ENCODE measurements around the gene DRC1. TPM values are rescaled to one million over a fixed set of nuclear protein-coding genes. Genes with fewer than 3 reads are reported as not detected.

DRC1 gene
- total RNA-seq, 2 donors from 2014 or later = not detected

- ATAC-seq = no peak
- intact Hi-C loops (cut with DNase I, micrococcal nuclease) = no loop called here
- DNase-seq = no peak
Measured at GRCh38 chr2:26435106-26435505, 33.4 kb downstream of the DRC1 start.

DNA sequence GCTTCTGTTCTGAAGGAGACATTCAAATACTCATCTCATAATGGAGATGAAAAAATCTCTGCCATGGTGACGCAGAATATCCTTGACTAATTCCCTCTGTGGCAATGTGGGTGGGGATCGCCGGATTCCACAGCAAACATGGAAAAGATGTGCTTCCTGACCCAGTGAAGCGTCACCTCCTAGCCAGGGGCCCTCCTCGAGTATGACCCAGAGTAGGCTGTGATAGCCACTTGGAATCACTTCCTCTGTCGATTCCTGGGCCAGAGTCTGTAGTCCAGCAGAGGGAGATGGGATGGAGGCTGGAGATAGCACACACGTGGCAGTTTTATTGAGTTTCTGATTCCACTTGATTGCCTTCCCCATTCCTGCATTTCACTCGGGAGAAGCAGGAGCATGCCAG lies 36.8 kb downstream of the DRC1 start:
- intact Hi-C loops (cut with DNase I, micrococcal nuclease) = no loop called here
- ATAC-seq (peak; percentile 79), DNase-seq (no peak)

- ATAC-seq = no peak
- intact Hi-C loops (cut with DNase I, micrococcal nuclease) = no loop called here
Measured at GRCh38 chr2:26438926-26439325, 37.2 kb downstream of the DRC1 start.

DNA sequence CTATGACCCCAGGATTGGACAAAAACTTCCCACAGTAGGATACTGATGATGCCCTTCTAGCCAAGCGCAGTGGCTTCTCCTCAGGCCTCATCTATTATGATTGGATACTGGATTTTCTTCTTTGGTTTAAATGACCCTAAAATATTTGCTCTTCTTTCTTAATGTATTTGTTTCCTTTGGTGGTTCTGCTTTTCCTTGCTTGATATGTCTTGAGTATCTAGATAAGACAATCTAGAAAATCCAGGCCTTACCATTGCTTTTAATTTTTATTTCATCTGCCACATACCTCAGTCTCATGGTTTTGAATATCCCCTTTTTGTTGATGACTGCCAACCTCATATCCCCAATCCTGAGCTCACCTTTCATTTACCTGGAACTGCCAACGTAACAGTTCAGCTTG lies 40.6 kb downstream of the DRC1 start:
- DNase-seq = no peak
- no peak for ATAC-seq
- intact Hi-C loops (cut with DNase I, micrococcal nuclease) = no loop called here

More at GRCh38 chr2:26438926-26439325, 37.2 kb downstream of the DRC1 start:
- no peak for DNase-seq

DNA sequence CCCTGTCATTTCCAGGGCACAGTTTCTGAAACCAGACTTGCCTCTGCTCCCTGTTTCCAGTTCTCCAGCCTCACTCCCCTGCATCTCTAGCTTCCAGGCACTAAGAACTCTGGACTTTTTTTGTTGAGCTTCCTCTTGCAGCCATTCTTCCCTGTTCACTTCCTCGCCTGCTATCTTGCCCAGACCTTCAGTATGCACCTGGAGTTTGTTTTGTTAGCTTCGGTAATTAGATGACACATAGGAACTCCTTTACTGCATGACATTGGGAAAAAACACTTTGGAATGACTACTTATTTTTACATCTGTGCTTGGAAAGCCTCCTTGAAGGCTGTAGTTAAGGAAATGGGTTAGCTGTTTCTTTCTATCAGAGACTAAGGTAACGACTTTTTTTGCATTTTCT lies 41.0 kb downstream of the DRC1 start:
- ATAC-seq (peak; percentile 55), DNase-seq (no peak)
- intact Hi-C loops (cut with DNase I, micrococcal nuclease) = no loop called here

DNA sequence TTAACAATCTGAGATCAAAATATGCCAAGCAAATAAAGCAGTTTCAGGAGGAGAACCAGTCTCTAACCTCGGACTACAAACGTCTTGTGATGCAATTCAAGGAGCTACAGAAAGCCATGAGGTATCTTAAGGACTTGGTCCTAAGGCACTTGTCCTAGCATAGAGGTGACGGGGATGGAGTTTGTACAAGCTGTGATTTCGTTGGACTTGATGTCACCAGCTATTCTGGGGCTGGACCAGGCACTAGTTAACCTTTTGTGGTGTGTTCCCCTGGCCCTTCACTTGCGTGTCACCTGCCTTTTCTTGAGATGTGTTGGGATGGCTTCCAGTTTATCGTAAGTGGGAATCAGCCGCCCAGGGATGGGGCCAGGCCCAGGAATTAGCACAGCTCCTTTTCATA lies 42.5 kb downstream of the DRC1 start:
- DNase-seq = no peak
- intact Hi-C loops (cut with DNase I, micrococcal nuclease) = no loop called here

DNA sequence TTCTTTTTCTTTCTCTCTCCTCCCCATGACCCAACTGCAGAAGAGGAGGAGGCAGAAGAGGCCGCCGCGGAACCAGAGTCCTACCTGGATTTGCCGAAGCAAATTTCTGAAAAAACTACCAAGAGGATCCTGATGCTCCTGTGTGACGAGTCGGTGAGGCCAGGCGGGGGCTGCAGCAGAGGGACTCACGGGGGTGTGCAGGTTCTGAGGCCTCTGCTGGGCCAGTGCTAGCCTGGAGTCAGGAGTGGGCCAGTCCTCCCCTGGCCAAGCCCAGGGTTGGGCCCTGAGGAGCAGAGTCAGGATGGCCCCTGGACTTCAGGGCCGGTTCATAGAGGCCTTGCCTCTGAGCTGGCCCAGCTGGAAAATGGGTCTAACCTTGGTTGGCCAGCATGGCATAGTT lies 46.9 kb downstream of the DRC1 start:
- intact Hi-C loops (cut with DNase I, micrococcal nuclease) = no loop called here
- DNase-seq (no peak), ATAC-seq (no peak)

More for the DNA sequence above, 42.5 kb downstream of the DRC1 start:
- no peak for ATAC-seq

GRCh38 chr2:26449278-26450030 lies 47.7 kb downstream of the DRC1 start:
- DNase-seq (no peak), ATAC-seq (no peak)
- intact Hi-C loops (cut with DNase I, micrococcal nuclease) = no loop called here

DNA sequence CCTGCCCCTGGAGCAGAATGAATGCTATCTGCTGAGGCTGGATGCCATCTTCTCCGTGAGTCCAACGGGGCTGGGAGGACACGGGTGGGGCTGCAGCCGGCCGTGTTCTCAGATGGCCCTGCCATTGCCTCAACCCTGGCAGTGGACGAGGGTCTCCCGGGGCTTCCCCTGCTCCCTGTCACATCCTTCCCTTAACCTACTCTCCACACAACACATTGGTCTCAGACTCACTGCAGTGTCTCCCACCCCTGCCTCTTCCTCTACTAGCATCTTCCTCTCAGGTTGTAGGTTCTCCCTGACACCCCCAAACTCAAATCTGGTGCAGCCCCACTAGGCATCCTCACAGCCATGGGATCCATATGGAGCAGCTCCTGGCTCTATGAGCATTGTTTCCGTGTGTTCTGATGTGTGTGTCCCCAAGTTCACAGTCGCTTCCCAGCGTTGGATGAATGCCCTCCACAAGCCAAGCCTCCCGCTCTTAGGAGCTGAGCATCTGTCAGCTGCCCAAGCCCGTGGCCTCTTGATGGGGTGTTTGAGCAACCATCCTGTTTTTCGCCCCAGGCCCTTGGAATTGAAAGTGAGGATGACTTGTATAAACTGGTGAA lies 48.4 kb downstream of the DRC1 start:
- no peak for ATAC-seq
- intact Hi-C loops (cut with DNase I, micrococcal nuclease) = no loop called here

GRCh38 chr2:26451700-26452099 lies 50.0 kb downstream of the DRC1 start:
- intact Hi-C loops (cut with DNase I, micrococcal nuclease) = no loop called here
- no peak for ATAC-seq
- DNase-seq = no peak

More for the DNA sequence above, 48.4 kb downstream of the DRC1 start:
- DNase-seq = no peak

DNA sequence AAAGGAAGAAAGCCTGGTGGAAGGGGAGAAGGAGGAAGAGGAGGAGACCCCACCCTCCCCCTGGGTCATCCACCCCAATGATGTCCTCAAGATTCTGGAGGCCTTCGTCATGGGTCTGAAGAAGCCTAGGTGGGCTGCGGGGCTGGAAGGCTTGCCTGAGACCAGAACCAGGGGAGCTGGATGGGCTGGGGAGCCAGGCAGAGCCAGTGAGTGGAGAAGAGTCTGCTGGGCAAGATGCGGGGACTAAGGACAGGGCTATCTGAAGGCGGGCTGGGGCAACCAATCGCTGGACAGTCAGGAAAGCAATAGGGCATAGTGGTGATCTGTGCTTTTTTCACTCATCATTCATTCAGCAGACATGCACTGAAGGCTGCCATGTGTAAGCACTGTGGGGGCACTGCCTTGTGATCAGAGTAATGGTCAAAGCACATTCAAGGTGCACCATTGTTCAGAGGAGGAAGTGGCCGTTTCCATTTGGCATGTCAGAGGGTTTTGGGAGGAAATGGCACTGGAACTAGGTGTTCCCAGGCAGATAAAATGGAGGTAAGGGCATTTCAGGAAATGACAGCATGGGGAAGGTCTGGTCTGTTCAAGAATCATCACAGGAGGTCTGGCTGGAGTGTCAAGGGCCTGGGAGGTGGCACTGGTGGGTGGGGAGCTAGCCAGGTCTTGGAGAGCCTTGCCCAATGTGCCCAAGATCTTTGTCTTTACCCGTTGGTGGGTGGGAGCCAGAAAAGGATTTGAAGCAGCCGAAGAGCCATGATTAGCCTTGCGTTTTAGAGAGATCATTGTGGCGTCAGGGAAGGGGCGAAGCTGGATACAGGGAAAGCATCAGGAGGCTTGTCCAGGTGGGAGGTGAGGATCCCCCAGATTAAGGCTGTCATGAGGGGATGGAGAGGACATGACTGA lies 52.0 kb downstream of the DRC1 start:
- DNase-seq (no peak), ATAC-seq (no peak)
- intact Hi-C loops (cut with DNase I, micrococcal nuclease) = no loop called here

- DNase-seq (no peak), ATAC-seq (no peak)
- intact Hi-C loops (cut with DNase I, micrococcal nuclease) = no loop called here
Measured at GRCh38 chr2:26454561-26455001, 52.9 kb downstream of the DRC1 start.

DNA sequence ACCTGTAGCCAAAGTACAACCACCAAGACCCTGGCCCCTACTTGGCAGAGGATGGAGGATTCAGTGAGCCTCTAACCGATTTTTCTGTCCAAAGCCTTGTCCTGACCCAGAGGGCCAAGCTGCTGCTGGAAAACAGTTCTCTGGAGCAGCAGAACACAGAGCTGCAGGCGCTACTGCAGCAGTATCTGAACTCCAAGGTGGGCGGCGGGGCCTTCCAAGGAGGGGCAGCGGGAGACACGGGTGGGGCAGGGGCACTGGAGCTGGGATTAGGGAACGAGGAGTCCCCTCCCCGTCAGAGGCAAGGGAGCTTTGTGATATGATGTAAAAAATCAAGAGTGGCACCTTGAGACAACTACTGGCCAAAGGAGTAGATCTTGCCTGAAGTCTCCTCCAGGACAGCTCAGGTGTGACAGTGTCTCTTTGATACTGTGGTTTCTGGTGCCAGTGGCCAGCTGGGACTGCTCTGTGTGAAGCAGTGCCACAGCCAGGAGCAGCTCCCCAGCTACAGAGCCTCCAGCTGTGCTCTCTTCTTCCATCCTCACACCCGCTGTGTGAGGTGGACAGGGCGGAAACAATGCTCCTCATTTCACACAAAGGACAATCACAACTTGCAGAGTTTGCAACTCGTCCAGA lies 53.4 kb downstream of the DRC1 start:
- intact Hi-C loops (cut with DNase I, micrococcal nuclease) = no loop called here
- peak; percentile 10 for ATAC-seq
- no peak for DNase-seq

DNA sequence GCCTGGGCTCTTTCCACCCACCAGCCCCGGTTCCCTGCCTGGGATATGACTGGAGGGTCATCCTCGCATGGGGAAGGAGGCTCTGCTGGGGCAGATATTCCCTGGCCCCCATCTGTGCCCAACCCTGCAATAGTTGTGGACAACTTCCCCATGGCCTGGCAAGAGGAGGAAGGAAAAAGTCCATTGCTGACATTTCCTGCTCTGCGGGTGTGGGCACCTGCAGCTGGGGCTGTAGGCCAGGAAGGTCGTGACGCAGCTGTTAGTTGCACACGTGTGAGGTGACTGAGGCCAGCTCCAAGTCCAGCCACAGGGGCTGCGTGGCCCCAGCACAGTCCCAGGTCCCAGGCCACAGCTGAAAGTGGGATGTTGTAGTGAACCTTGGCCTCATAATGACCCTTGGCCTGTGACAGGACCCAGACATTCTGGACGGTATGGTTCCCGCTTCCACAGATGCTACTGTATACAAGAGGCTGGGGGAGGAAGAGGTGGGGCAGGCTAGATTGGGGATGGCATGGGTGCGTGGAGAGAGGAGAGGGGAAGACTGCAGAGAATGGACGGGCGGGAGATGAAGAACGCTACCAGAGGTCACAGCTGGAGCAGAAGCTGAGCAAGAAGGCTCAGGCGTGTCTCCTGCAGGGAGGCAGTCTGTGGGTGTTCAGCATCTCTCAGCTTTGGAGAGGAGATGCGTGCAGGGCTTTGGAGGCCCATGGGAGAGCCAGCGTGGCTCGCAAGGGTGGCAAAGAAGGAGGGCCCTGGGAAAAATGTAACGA lies 54.1 kb downstream of the DRC1 start:
- ATAC-seq (peak; percentile 89), DNase-seq (peak; percentile 32 to 44)
- intact Hi-C loops (cut with DNase I, micrococcal nuclease) = no loop called here

DNA sequence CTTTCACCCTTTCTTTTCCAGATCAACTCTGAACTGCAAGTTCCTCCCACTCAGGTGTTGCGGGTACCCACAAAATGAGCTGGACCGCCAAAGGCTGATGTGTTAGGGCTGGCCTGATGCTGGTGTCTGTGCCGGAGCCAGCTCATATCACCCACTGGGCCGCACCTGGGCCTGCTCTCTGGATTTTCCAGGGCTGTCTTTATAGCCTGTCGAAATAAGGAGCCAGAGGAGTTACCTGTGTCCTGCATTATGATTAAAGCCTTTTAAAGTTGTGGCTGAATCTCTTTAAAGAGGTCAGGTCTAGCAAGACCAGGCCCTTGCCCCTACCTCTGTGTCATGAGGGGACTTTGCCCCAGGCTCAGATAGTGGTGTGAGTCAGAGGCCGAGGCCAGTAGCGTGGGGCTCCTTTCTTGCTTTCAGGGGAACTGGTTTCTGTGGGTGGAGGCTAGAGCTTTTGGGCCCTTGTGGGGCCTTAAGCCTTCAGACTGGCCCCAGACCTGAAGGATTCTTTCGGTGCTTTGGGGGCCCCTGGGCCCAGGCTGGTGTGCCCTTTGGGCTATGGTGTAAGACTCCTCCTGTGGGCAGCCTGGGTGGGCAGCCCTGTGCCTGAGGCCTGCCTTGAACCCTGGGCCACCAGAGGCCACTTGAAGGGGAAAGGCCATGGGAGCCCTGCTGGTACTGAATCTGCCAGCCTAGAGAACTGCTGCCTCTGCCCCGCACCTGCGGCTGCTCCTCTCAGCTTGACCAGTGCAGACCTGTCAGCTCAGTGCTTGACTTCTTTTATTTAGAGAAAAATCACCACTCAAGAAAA lies 54.9 kb downstream of the DRC1 start:
- DNase-seq (no peak), ATAC-seq (peak; percentile 81)
- intact Hi-C loops (cut with DNase I, micrococcal nuclease) = no loop called here

DNA sequence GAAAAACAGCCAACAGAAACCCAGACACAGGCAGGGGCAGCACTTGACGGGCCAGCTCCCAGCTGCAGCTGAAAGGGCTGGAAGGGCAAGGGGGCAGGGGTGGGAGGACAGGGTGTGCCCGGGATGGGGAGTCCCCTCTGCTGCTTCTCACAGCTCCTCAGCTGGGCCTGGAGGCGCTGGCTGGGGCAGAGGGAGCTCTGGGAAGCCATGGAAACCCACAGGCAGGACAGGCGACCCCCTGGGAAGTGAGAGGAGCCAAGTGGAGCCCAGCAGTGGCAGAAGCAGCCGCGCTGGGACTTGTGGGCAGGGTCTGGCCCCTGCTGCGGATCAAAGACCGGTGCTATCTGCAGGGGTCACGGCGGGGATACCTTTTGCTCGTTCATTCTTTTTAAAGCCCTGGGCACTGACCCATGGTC lies 55.5 kb downstream of the DRC1 start:
- ATAC-seq (no peak), DNase-seq (no peak)
- intact Hi-C loops (cut with DNase I, micrococcal nuclease) = no loop called here

GRCh38 chr2:26457695-26458364 lies 56.1 kb downstream of the DRC1 start:
- intact Hi-C loops (cut with DNase I, micrococcal nuclease) = no loop called here
- ATAC-seq = no peak
- no peak for DNase-seq
